ENCODE data around the gene INF2. TPM values are rescaled to one million over a fixed set of nuclear protein-coding genes. Genes with fewer than 3 reads are reported as not detected.

The INF2 gene
- total RNA-seq, 2 donors from 2014 or later, result 50.1 to 210 TPM

DNA sequence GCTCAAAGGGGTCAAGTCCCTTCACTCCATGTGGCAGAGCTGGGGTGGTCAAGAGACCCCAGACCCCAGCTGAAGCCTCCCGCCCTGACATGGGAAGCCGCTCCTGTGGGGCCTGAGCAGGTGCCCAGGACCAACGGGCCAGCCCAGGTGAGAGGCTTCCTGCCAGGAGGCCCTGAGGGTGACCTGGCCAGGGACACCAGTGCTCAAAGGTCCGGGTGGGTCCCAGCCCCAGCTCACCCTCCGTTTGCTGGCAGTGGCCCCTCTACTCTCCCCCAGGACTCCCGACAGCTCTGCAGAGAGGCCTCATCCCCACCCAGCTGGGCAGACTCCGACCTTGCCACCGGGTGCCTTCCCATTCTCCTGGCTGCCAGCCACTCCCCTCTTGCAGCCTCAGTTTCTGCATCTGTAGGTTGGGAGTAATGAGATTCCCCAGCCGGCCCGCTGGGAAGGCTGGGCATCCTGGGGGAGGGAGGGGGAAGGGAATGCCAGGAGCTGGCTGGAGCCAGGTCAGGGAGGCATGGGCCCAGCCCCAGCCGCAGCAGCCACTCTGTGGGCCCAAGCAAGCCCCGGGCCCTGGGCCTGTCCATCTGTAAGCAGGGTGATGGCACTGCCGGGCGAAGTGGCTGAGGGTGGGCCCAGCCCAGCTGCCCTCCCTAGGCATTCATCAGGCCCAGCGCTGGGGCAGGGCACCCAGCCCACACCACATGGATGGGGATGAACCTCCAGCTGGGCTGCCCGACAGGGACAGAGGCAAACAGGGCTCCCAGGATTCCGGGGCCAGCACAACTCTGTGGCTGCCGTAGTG lies 10.3 kb upstream of the INF2 start:
- no peaks in the 10 kb centered on the region for H3K27me3 ChIP-seq (replicated peaks; ENCODE audit: insufficient read depth)
- no peak overlapping the region for H3K4me3 ChIP-seq
- no peaks in the 10 kb centered on the region for H3K9me3 ChIP-seq
- DNase-seq (ENCODE audit: low spot score), result no peak
- H3K27ac ChIP-seq, result peak overlapping the region; percentile 80 to 81
- TF ChIP-seq, protein P1, sequence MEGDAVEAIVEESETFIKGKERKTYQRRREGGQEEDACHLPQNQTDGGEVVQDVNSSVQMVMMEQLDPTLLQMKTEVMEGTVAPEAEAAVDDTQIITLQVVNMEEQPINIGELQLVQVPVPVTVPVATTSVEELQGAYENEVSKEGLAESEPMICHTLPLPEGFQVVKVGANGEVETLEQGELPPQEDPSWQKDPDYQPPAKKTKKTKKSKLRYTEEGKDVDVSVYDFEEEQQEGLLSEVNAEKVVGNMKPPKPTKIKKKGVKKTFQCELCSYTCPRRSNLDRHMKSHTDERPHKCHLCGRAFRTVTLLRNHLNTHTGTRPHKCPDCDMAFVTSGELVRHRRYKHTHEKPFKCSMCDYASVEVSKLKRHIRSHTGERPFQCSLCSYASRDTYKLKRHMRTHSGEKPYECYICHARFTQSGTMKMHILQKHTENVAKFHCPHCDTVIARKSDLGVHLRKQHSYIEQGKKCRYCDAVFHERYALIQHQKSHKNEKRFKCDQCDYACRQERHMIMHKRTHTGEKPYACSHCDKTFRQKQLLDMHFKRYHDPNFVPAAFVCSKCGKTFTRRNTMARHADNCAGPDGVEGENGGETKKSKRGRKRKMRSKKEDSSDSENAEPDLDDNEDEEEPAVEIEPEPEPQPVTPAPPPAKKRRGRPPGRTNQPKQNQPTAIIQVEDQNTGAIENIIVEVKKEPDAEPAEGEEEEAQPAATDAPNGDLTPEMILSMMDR (IDR thresholded peaks at IDR 0.05), result no peak
- no peak for TF ChIP-seq POLR2AphosphoS5 (IDR thresholded peaks at IDR 0.05)
- TF ChIP-seq POLR2A (IDR thresholded peaks at IDR 0.05), result no peak
- intact Hi-C loops (cut with DNase I), result no loop called here
- H3K4me1 ChIP-seq (replicated peaks), result peaks cover 24% of the 10 kb centered on the region
- 72% methylated on average over 17 of the region's 18 CpGs for WGBS
- H3K36me3 ChIP-seq, result no peaks in the 10 kb centered on the region

DNA sequence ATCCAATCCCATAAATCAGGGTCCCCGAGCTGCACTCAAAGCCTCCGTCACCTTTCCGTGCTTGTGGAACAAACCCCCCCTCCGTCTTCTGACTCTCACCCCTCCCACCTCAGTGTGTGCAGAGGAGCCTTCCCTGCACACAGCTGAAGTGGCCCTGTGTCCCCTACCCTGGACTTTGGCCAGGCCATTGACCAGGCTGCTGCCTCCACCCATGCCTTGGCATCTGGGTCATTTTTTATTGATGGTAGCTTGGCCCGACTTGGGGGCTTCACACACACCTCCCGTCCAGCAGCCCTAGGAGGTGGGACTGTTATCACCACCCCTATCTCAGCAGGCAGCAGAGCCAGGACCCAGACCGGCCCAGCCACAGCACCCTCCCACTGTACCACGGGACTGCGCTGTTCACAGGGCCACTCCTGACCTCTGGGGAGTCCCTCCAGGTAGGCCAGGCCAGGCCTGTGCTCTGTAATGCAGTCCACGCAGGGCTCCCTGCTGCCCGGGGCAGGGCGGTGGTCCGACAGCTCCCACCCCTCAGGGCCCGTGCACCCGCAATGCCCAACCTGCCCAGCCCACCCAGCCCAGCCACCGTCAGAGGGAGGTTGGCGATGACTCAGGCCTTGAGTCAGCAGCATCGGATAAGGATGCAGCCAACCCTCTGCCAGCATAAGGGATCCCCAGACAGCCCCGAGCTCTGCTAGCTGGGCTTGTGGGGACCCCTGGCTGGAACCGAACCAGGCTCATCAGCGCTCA lies 9.2 kb upstream of the INF2 start:
- Histone ChIP-seq H3K36me3 (no peaks in the 10 kb centered on the region), H3K27me3 (replicated peaks; ENCODE audit: insufficient read depth) (no peaks in the 10 kb centered on the region), H3K27ac (peak overlapping the region; percentile 49 to 77), H3K4me1 (replicated peaks) (peaks cover 24% of the 10 kb centered on the region), H3K4me3 (no peak overlapping the region), H3K9me3 (no peaks in the 10 kb centered on the region)
- intact Hi-C loops (cut with DNase I), result no loop called here
- TF ChIP-seq POLR2AphosphoS5 (IDR thresholded peaks at IDR 0.05), result no peak
- TF ChIP-seq, protein P1 (IDR thresholded peaks at IDR 0.05), result no peak
- no peak for DNase-seq (ENCODE audit: low spot score)
- 72% methylated on average over 21 of the region's 21 CpGs for WGBS

DNA sequence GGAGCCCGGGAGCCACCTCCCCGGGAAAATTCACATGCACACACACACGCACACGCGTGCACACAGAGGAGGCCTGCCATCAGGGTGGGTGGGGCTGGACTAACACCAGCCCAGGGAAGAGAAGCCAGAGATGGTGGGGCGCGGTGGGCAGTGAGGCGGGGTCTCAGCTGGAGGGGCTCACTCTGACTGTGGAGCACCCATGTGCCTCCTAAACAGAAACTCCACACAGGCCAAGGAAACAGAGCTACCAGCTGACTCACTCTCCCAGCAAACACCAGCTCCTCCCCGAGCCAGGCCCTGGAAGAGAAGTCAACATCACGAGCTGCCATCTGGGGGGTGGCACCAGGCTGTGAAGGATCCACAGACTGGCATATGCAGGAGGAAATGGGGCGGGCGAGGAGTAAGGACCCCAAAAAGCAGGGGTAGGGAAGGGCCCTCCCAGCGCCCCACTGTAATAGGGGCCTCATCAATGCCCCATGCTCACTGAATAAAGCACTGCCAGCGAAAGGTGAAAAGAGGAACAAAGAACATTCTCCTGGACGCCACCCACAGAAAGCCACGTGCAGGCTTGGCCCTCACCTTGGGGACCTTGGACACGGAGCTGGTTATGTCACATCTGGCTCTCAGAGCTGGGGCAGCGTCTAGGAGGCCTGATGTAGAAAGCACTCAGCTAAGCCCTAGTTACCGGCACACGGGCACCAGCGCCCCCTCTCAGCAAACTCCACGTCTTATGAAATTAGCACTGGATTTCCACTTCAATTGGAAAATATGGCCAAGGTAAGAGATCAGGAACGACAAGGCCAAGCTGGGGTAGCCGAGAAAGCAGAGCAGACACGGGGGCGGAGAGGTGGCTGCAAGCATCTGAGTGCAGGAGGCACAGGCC lies 8.4 kb upstream of the INF2 start:
- no peaks in the 10 kb centered on the region for H3K27me3 ChIP-seq (replicated peaks; ENCODE audit: insufficient read depth)
- DNase-seq (ENCODE audit: low spot score), result peak; percentile 70
- TF ChIP-seq POLR2AphosphoS5 (IDR thresholded peaks at IDR 0.05) (peak; percentile 74), POLR2A (IDR thresholded peaks at IDR 0.05) (peak; percentile 10)
- TF ChIP-seq, protein P1 (IDR thresholded peaks at IDR 0.05), result no peak
- 56% methylated on average over 26 of the region's 26 CpGs for WGBS
- H3K9me3 ChIP-seq, result no peaks in the 10 kb centered on the region
- no peak overlapping the region for H3K4me3 ChIP-seq
- intact Hi-C loops (cut with DNase I), result no loop called here
- H3K36me3 ChIP-seq, result no peaks in the 10 kb centered on the region
- peaks cover 24% of the 10 kb centered on the region for H3K4me1 ChIP-seq (replicated peaks)
- H3K27ac ChIP-seq, result peak overlapping the region; percentile 49 to 77

DNA sequence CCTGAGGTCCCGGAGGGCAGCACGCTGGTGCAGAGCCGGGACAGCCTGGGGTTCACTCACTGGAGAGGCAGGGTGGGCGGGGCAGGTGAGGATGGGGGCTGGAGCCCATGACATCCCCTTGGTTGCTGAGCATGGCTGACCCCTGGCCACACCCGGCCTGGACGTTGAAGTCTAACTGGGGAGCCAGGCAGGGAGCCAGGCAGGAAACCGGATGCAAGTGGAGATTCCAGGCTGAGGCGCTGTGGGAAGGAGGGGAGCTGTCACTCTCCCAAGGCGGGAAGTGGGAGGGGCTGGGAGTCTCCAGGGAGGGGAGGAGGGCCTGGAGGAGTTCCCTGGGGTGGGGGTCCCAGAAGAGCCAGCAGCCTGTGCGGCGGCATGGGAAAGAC lies 7.7 kb upstream of the INF2 start:
- no peaks in the 10 kb centered on the region for H3K27me3 ChIP-seq (replicated peaks; ENCODE audit: insufficient read depth)
- H3K4me3 ChIP-seq, result no peak overlapping the region
- H3K27ac ChIP-seq, result peak overlapping the region; percentile 49 to 77
- no peaks in the 10 kb centered on the region for H3K36me3 ChIP-seq
- TF ChIP-seq POLR2AphosphoS5 (IDR thresholded peaks at IDR 0.05) (peak; percentile 68), POLR2A (IDR thresholded peaks at IDR 0.05) (no peak)
- TF ChIP-seq, protein P1 (IDR thresholded peaks at IDR 0.05), result no peak
- peaks cover 24% of the 10 kb centered on the region for H3K4me1 ChIP-seq (replicated peaks)
- intact Hi-C loops (cut with DNase I), result no loop called here
- no peaks in the 10 kb centered on the region for H3K9me3 ChIP-seq
- peak; percentile 84 for DNase-seq (ENCODE audit: low spot score)
- 22% methylated on average over 11 of the region's 11 CpGs for WGBS

All from prostate gland (tissue), 2 donors.